Esophagus muscularis mucosa (tissue), 4 donors: Measurements from ENCODE around the gene TDRD7.

Experiments used
- EP300 ChIP-seq: sonication (generic); formaldehyde crosslinking; IDR thresholded peaks from one replicate; pipeline ENCODE4 v1.6.1; 2017; ENCODE audit warnings: antibody characterized with exemption
- POLR2A ChIP-seq: fragments of 450-650 bp; IDR thresholded peaks from one replicate; pipeline ENCODE4 v1.6.1; 2017; ENCODE audit warnings: antibody characterized with exemption, moderate library complexity, mild to moderate bottlenecking, low read depth
- POLR2AphosphoS5 ChIP-seq, 2 donors: sonication (generic); formaldehyde crosslinking; IDR thresholded peaks; one replicate each; pipeline ENCODE4 v1.6.1; 2017; ENCODE audit warnings: antibody characterized with exemption in 2 of 2
- TF ChIP-seq, protein P1 (sequence below), 3 experiments: fragments of 200-600 bp in 2 of 3; fragments of 450-650 bp in 1 of 3; sonication (generic) in 2 of 3; IDR thresholded peaks; one replicate each; pipeline ENCODE4 v1.5.1; 2017 to 2019; ENCODE audit warnings: antibody characterized with exemption in 3 of 3, mild to moderate bottlenecking in 2 of 3, moderate library complexity in 1 of 3

DNA sequence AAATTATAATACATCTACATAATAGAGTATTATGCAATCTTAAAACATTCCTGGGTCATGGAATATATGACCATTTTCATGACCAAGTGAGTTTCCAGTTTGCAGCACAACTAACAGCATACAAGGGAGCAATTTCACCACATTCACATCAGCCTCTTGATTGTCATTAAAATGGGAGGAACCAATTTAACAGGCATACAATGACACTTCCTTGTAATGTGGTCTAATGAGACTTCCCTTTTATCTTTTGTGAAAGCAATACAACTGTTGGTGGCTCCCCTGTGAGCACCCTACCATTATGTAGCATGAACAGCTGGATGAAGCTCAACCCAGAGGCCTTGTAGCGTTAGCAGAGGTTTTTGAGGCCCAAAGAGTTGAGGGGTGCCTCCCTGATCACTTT is 76.0 kb downstream of the TDRD7 start:
- TF ChIP-seq, protein P1, sequence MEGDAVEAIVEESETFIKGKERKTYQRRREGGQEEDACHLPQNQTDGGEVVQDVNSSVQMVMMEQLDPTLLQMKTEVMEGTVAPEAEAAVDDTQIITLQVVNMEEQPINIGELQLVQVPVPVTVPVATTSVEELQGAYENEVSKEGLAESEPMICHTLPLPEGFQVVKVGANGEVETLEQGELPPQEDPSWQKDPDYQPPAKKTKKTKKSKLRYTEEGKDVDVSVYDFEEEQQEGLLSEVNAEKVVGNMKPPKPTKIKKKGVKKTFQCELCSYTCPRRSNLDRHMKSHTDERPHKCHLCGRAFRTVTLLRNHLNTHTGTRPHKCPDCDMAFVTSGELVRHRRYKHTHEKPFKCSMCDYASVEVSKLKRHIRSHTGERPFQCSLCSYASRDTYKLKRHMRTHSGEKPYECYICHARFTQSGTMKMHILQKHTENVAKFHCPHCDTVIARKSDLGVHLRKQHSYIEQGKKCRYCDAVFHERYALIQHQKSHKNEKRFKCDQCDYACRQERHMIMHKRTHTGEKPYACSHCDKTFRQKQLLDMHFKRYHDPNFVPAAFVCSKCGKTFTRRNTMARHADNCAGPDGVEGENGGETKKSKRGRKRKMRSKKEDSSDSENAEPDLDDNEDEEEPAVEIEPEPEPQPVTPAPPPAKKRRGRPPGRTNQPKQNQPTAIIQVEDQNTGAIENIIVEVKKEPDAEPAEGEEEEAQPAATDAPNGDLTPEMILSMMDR (IDR thresholded peaks at IDR 0.05): no peak
- TF ChIP-seq EP300: no peak
- no peak for TF ChIP-seq POLR2A
- no peak for TF ChIP-seq POLR2AphosphoS5 (IDR thresholded peaks at IDR 0.05)
